Activated CD8-positive, alpha-beta T cell treated with anti-CD3 and anti-CD28 coated beads for 36 hours (primary cell): Measurements from ENCODE around the gene APOLD1. TPM values are rescaled to one million over a fixed set of nuclear protein-coding genes. Genes with fewer than 3 reads are reported as not detected.

Experiments
- ATAC-seq: fragments of 200-7000 bp; cut with Tn5 transposase; one replicate; pipeline ENCODE4 v1.10.0; 2021; ENCODE audit warnings: mild to moderate bottlenecking, moderate library complexity
- CTCF ChIA-PET: fragments of 350-600 bp; sonication (Branson Sonifier 250); formaldehyde crosslinking; loops from one replicate; lab custom pipeline; 2021; ENCODE audit warnings: antibody characterized with exemption; lab: Charles Lee
- POLR2A ChIA-PET: fragments of 350-600 bp; sonication (Branson Sonifier 250); formaldehyde crosslinking; loops from one replicate; lab custom pipeline; 2021; ENCODE audit warnings: antibody characterized with exemption; lab: Charles Lee
- DNase-seq: peaks from one replicate; pipeline ENCODE4 v3.0.0-alpha.2; 2020
- H3K27ac Mint-ChIP-seq: one replicate; pipeline ENCODE4 v1.8.0; 2021; ENCODE audit warnings: mild to moderate bottlenecking, mixed read lengths
- H3K27me3 Mint-ChIP-seq: one replicate; pipeline ENCODE4 v1.8.0; 2021; ENCODE audit warnings: mixed read lengths
- H3K36me3 Mint-ChIP-seq: one replicate; pipeline ENCODE4 v1.8.0; 2021; ENCODE audit warnings: low read depth, mixed read lengths
- H3K4me1 Mint-ChIP-seq: one replicate; pipeline ENCODE4 v1.8.0; 2021; ENCODE audit warnings: low read depth, mixed read lengths
- H3K4me3 Mint-ChIP-seq: one replicate; pipeline ENCODE4 v1.8.0; 2021; ENCODE audit warnings: mild to moderate bottlenecking, moderate library complexity, mixed read lengths
- H3K9me3 Mint-ChIP-seq: one replicate; pipeline ENCODE4 v1.8.0; 2021; ENCODE audit warnings: mixed read lengths
- CTCF ChIP-seq: fragments of 200-600 bp; IDR thresholded peaks from one replicate; pipeline ENCODE4 v1.8.0; 2022; ENCODE audit warnings: antibody characterized with exemption, mild to moderate bottlenecking
- intact Hi-C: fragments of 100-400 bp; cut with micrococcal nuclease; formaldehyde crosslinking; loops from one replicate; pipeline ENCODE4 v1.10.0; 2022
- total RNA-seq, 2 experiments: library from RNA; stranded (reverse); gene quantifications; one replicate each; pipeline ENCODE4 v1.2.3, GENCODE V29; 2021

APOLD1 gene
- total RNA-seq, 2 experiments from 2014 or later = 5.7 to 6.3 TPM

GRCh38 chr12:12744546-12745305 is 40.7 kb upstream of the APOLD1 start:
- peaks cover 6% of the 10 kb centered on the region for H3K4me1 Mint-ChIP-seq
- intact Hi-C loops = no loop called here
- peaks cover 3% of the 10 kb centered on the region for H3K36me3 Mint-ChIP-seq
- ChIA-PET CTCF (interaction anchor here (1.4 to 4.4 kb wide), 3 partner anchors 8 to 89 kb away, joined by 3 to 24 read pairs (median 5); no protein-coding TSS in a partner anchor), POLR2A (no interaction called here)
- no peak for TF ChIP-seq CTCF
- H3K27ac Mint-ChIP-seq = no peak overlapping the region
- H3K27me3 Mint-ChIP-seq = no peaks in the 10 kb centered on the region
- no peak for DNase-seq
- ATAC-seq = no peak
- H3K9me3 Mint-ChIP-seq = no peaks in the 10 kb centered on the region
- no peak overlapping the region for H3K4me3 Mint-ChIP-seq

GRCh38 chr12:12745576-12746211 is 39.8 kb upstream of the APOLD1 start:
- ChIA-PET POLR2A (interaction anchor here (0.7 to 0.9 kb wide), 3 partner anchors 9 to 71 kb away, joined by 3 to 4 read pairs (median 3); no protein-coding TSS in a partner anchor), CTCF (interaction anchor here (0.9 to 4.4 kb wide), 4 partner anchors 9 to 90 kb away, joined by 3 to 24 read pairs (median 5); no protein-coding TSS in a partner anchor)
- no peak for DNase-seq
- Mint-ChIP-seq H3K27me3 (no peaks in the 10 kb centered on the region), H3K4me1 (peaks cover 6% of the 10 kb centered on the region), H3K9me3 (no peaks in the 10 kb centered on the region), H3K27ac (no peak overlapping the region), H3K4me3 (no peak overlapping the region), H3K36me3 (no peaks in the 10 kb centered on the region)
- ATAC-seq = no peak
- intact Hi-C loops = no loop called here
- TF ChIP-seq CTCF = no peak

GRCh38 chr12:12747278-12747677 is 38.2 kb upstream of the APOLD1 start:
- CTCF ChIA-PET = interaction anchor here (1.0 to 4.4 kb wide), 2 partner anchors 10 to 42 kb away, joined by 3 to 24 read pairs; no protein-coding TSS in a partner anchor
- H3K27ac Mint-ChIP-seq = no peak overlapping the region
- H3K27me3 Mint-ChIP-seq = no peaks in the 10 kb centered on the region
- no peaks in the 10 kb centered on the region for H3K36me3 Mint-ChIP-seq
- intact Hi-C loops = no loop called here
- POLR2A ChIA-PET = no interaction called here
- DNase-seq (no peak), ATAC-seq (no peak)
- no peak for TF ChIP-seq CTCF
- no peaks in the 10 kb centered on the region for H3K9me3 Mint-ChIP-seq
- no peaks in the 10 kb centered on the region for H3K4me1 Mint-ChIP-seq
- no peak overlapping the region for H3K4me3 Mint-ChIP-seq

GRCh38 chr12:12748044-12748443 is 37.4 kb upstream of the APOLD1 start:
- H3K9me3 Mint-ChIP-seq = no peaks in the 10 kb centered on the region
- no peaks in the 10 kb centered on the region for H3K4me1 Mint-ChIP-seq
- H3K27ac Mint-ChIP-seq = no peak overlapping the region
- POLR2A ChIA-PET = interaction anchor here (0.6 kb wide), 1 partner anchor 64 kb away, joined by 3 read pairs; no protein-coding TSS in a partner anchor
- DNase-seq = no peak
- intact Hi-C loops = no loop called here
- no peak for ATAC-seq
- no peaks in the 10 kb centered on the region for H3K36me3 Mint-ChIP-seq
- CTCF ChIA-PET = interaction anchor here (4.4 kb wide), 1 partner anchor 11 kb away, joined by 24 read pairs; no protein-coding TSS in a partner anchor
- H3K4me3 Mint-ChIP-seq = no peak overlapping the region
- H3K27me3 Mint-ChIP-seq = no peaks in the 10 kb centered on the region
- no peak for TF ChIP-seq CTCF
